Measurements from ENCODE around the gene ABCC6. TPM values are rescaled to one million over a fixed set of nuclear protein-coding genes. Genes with fewer than 3 reads are reported as not detected.

ABCC6 gene
- total RNA-seq, 1 donor from 2014 or later = not detected

DNA sequence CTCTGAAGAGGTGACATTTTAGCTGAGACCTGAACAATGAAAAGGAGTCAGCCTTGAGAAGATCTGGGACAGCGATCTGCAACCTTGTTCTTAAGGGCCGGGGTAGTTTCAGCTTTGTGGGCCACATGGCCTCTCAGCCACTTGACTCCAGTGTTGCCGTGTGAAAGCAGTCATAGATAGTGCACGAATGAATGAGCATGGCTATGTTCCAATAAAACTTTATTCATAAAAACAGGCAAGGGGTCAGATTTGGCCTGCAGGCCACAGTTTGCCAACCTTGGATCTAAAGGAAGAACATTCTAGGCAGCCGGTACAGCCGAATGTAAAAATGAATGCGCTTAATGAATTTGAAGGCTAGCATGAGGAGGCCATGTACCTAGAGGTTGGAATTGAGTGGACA lies 83.5 kb downstream of the ABCC6 start:
- H3K4me3 ChIP-seq (ENCODE audit: low read depth, low read length) = no peak overlapping the region
- H3K36me3 ChIP-seq (ENCODE audit: control insufficient read depth, insufficient read depth, low read length) = peaks cover 31% of the 10 kb centered on the region
- DNase-seq (ENCODE audit: low read depth) (no peak), FAIRE-seq (no peak)
- no peaks in the 10 kb centered on the region for H3K27me3 ChIP-seq (ENCODE audit: control insufficient read depth, insufficient read depth, low read length)
- TF ChIP-seq, protein P1, sequence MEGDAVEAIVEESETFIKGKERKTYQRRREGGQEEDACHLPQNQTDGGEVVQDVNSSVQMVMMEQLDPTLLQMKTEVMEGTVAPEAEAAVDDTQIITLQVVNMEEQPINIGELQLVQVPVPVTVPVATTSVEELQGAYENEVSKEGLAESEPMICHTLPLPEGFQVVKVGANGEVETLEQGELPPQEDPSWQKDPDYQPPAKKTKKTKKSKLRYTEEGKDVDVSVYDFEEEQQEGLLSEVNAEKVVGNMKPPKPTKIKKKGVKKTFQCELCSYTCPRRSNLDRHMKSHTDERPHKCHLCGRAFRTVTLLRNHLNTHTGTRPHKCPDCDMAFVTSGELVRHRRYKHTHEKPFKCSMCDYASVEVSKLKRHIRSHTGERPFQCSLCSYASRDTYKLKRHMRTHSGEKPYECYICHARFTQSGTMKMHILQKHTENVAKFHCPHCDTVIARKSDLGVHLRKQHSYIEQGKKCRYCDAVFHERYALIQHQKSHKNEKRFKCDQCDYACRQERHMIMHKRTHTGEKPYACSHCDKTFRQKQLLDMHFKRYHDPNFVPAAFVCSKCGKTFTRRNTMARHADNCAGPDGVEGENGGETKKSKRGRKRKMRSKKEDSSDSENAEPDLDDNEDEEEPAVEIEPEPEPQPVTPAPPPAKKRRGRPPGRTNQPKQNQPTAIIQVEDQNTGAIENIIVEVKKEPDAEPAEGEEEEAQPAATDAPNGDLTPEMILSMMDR (IDR thresholded peaks at IDR 0.05; ENCODE audit: insufficient read depth, low read length, severe bottlenecking) = no peak

DNA sequence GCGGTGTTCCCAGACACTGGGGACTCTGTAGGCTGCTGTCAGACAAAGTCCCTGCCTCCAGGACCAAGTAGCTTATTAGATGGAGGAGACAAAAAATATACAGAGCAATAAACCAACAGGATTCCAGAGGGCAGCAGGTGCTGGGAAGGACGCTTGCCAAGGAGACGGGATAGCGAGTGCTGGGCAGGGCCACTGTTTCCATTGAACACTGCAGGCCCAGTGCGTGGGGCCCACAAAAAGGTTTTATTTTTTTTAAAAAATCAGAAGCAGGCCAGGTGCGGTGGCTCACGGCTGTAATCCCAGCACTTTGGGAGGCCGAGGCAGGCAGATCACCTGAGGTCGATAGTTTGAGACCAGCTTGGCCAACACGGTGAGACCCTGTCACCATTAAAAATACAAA lies 84.2 kb downstream of the ABCC6 start:
- H3K4me3 ChIP-seq (ENCODE audit: low read depth, low read length) = no peak overlapping the region
- no peaks in the 10 kb centered on the region for H3K27me3 ChIP-seq (ENCODE audit: control insufficient read depth, insufficient read depth, low read length)
- H3K36me3 ChIP-seq (ENCODE audit: control insufficient read depth, insufficient read depth, low read length) = peaks cover 33% of the 10 kb centered on the region
- TF ChIP-seq, protein P1 (IDR thresholded peaks at IDR 0.05; ENCODE audit: insufficient read depth, low read length, severe bottlenecking) = no peak
- FAIRE-seq = no peak
- no peak for DNase-seq (ENCODE audit: low read depth)

DNA sequence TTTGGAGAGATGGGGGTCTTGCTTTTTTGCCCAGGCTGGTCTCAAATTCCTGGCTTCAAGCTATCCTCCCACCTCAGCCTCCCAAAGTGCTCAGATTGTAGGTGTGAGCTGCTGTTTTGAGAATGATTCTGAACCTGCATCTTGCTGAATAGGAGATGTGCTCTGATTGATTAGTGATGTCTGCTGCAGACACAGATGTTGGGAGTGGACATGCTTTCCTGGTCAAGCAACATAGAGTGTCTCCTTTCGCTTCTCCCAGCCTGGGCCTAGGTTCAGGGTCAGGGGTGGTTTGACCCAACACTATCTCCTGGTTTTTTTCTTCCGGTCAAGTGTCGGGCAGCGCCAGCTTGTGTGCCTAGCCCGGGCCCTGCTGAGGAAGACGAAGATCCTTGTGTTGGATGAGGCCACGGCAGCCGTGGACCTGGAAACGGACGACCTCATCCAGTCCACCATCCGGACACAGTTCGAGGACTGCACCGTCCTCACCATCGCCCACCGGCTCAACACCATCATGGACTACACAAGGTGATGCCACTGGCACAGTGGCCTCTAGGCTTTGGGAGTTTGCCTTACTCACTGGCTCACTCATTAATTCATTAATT lies 85.2 kb downstream of the ABCC6 start:
- H3K4me3 ChIP-seq (ENCODE audit: low read depth, low read length) = no peak overlapping the region
- FAIRE-seq (no peak), DNase-seq (ENCODE audit: low read depth) (no peak)
- TF ChIP-seq, protein P1 (IDR thresholded peaks at IDR 0.05; ENCODE audit: insufficient read depth, low read length, severe bottlenecking) = no peak
- H3K36me3 ChIP-seq (ENCODE audit: control insufficient read depth, insufficient read depth, low read length) = peaks cover 38% of the 10 kb centered on the region
- no peaks in the 10 kb centered on the region for H3K27me3 ChIP-seq (ENCODE audit: control insufficient read depth, insufficient read depth, low read length)

GRCh38 chr16:16137110-16137509 lies 86.2 kb downstream of the ABCC6 start:
- FAIRE-seq = no peak
- H3K36me3 ChIP-seq (ENCODE audit: control insufficient read depth, insufficient read depth, low read length) = peaks cover 39% of the 10 kb centered on the region
- H3K27me3 ChIP-seq (ENCODE audit: control insufficient read depth, insufficient read depth, low read length) = no peaks in the 10 kb centered on the region
- TF ChIP-seq, protein P1 (IDR thresholded peaks at IDR 0.05; ENCODE audit: insufficient read depth, low read length, severe bottlenecking) = no peak
- DNase-seq (ENCODE audit: low read depth) = no peak
- no peak overlapping the region for H3K4me3 ChIP-seq (ENCODE audit: low read depth, low read length)

DNA sequence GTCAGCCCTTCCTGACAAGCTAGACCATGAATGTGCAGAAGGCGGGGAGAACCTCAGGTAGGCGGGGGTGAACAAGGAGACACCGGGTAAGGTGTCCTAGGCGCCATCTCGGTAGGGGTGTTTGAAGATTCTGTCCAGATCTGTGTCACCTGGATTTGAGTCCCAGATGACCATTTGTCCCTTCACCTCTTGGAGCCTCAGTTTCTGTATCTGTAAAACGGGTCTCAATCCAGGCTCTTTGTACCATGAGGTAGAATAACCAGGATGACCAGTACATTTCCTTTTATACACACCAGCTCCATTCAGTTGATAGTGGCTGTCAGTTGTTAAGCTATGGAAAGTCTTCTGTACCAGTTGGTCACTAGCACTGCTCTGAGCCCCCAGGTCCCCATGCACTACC lies 86.7 kb downstream of the ABCC6 start:
- FAIRE-seq = no peak
- DNase-seq (ENCODE audit: low read depth) = no peak
- Histone ChIP-seq H3K36me3 (ENCODE audit: control insufficient read depth, insufficient read depth, low read length) (peaks cover 43% of the 10 kb centered on the region), H3K27me3 (ENCODE audit: control insufficient read depth, insufficient read depth, low read length) (no peaks in the 10 kb centered on the region), H3K4me3 (ENCODE audit: low read depth, low read length) (no peak overlapping the region)
- TF ChIP-seq, protein P1 (IDR thresholded peaks at IDR 0.05; ENCODE audit: insufficient read depth, low read length, severe bottlenecking) = no peak
